SKM-1 treated with dmso at 0.1 percent for 144 hours (cell line): ENCODE data around the gene PCDHA3.
A peak's percentile ranks its signal among the peaks of the same experiment; 100 is the strongest.
"Not testable (repeated sequence)": the region's sequence is repeated elsewhere in the genome, so short reads cannot be mapped to it uniquely, and the experiment has no call there.

Experiments
- DNase-seq: peaks from one replicate; lab custom pipeline; 2025; ENCODE audit not compliant: unreplicated experiment; lab: John Stamatoyannopoulos, UW

PCDHA3 gene

DNA sequence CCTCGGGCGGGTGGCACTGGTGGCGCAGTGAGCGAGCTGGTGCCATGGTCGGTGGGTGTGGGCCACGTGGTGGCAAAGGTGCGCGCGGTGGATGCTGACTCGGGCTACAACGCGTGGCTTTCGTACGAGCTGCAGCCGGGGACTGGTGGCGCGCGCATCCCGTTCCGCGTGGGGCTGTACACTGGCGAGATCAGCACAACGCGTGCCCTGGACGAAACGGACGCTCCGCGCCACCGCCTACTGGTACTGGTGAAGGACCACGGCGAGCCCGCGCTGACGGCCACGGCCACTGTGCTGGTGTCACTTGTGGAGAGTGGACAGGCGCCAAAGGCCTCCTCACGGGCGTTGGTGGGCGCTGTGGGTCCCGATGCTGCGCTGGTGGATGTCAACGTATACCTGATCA, 8.0 kb downstream of the PCDHA3 start:
- DNase-seq = no peak

DNA sequence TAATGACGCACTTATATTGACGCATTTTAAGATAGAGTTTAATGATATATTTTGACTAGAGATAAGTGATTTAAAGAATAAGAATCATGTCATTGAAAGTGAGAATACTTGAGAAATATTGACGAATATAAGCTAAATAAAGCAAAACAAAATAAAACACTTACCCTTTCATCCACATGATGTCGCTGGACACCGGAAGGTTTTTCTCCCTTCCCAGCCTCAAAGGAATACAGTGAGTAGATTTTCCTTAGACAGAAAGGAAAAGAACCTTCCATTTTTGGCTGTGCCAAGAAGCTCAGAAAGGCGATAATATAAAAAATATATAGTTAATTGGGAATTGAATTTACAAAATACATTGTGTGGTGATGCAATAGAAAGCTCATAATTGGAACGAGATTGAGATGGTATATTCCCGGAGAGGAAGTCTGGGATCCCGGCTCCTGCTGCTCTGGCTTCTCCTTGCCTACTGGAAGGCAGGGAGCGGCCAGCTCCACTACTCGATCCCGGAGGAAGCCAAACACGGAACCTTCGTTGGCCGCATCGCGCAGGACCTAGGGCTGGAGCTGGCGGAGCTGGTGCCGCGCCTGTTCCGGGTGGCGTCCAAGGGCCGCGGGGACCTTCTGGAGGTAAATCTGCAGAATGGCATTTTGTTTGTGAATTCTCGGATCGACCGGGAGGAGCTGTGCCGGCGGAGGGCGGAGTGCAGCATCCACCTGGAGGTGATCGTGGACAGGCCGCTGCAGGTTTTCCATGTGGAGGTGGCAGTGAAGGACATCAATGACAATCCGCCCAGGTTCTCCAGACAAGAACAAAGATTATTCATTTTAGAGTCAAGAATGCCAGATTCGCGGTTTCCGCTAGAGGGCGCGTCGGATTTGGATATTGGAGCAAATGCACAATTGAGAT, 20.8 kb downstream of the PCDHA3 start, which contains the start of gene PCDHA5:
TSS of gene PCDHA5 (plus strand) at position 239 of the 906 bp plus-strand sequence.
- DNase-seq = no peak

DNA sequence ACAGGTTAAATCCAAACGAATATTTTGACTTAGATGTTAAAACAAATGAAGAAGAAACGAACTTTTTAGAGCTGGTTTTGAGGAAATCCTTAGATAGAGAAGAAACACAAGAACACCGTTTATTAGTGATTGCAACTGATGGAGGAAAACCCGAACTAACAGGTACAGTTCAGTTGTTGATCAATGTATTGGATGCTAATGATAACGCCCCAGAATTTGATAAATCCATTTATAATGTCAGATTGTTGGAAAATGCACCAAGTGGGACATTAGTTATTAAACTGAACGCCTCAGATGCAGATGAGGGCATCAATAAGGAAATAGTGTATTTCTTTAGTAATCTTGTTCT, 21.4 kb downstream of the PCDHA3 start:
- no peak for DNase-seq

DNA sequence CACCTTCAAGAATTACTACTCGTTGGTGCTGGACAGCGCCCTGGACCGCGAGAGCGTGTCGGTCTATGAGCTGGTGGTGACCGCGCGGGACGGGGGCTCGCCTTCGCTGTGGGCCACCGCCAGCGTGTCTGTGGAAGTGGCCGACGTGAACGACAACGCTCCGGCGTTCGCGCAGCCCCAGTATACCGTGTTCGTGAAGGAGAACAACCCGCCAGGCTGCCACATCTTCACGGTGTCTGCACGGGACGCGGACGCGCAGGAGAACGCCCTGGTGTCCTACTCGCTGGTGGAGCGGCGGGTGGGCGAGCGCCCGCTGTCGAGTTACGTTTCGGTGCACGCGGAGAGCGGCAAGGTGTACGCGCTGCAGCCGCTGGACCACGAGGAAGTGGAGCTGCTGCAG, 22.1 kb downstream of the PCDHA3 start:
- not testable (repeated sequence) for DNase-seq

DNA sequence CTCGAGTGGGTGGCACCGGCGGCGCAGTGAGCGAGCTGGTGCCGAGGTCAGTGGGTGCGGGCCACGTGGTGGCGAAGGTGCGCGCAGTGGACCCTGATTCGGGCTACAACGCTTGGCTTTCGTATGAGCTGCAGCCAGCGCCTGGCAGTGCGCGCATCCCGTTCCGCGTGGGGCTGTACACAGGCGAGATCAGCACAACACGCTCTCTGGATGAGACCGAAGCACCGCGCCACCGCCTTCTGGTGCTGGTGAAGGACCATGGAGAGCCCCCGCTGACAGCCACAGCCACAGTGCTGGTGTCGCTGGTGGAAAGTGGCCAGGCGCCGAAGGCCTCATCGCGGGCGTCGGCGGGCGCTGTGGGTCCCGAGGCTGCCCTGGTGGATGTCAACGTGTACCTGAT, 22.6 kb downstream of the PCDHA3 start:
- no peak for DNase-seq

DNA sequence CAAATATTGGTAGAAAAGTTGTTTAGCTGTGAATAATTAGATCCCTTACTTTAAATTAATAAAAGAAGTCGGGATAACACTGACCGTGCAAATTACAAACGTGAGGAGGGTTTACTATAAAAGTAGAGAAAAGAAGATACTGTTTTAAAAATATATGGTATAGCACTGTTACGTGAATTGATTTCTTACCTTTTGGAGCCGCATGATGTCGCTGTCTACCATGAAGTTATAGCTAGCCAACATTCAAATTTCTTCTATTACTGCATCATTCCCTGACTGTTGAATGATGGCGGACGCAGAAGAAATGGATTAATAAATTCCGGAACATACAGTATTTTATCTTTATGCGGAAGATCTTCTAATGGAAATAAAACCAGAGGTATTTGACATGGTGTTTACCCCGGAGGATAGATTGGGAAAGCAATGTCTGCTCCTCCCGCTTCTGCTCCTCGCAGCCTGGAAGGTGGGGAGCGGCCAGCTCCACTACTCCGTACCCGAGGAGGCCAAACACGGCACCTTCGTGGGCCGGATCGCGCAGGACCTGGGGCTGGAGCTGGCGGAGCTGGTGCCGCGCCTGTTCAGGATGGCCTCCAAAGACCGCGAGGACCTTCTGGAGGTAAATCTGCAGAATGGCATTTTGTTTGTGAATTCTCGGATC, 27.0 kb downstream of the PCDHA3 start, which contains the start of gene PCDHA6:
TSS of gene PCDHA6 (plus strand) at position 257 of the 658 bp plus-strand sequence. CDS start at position 389, 132 bp downstream.
- no peak for DNase-seq

DNA sequence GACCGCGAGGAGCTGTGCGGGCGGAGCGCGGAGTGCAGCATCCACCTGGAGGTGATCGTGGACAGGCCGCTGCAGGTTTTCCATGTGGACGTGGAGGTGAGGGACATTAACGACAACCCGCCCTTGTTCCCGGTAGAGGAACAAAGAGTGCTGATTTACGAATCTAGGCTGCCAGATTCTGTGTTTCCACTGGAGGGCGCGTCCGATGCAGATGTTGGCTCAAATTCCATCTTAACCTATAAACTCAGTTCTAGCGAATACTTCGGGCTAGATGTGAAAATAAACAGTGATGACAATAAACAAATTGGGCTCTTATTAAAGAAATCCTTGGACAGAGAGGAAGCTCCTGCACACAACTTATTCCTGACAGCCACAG, 27.5 kb downstream of the PCDHA3 start:
- no peak for DNase-seq

DNA sequence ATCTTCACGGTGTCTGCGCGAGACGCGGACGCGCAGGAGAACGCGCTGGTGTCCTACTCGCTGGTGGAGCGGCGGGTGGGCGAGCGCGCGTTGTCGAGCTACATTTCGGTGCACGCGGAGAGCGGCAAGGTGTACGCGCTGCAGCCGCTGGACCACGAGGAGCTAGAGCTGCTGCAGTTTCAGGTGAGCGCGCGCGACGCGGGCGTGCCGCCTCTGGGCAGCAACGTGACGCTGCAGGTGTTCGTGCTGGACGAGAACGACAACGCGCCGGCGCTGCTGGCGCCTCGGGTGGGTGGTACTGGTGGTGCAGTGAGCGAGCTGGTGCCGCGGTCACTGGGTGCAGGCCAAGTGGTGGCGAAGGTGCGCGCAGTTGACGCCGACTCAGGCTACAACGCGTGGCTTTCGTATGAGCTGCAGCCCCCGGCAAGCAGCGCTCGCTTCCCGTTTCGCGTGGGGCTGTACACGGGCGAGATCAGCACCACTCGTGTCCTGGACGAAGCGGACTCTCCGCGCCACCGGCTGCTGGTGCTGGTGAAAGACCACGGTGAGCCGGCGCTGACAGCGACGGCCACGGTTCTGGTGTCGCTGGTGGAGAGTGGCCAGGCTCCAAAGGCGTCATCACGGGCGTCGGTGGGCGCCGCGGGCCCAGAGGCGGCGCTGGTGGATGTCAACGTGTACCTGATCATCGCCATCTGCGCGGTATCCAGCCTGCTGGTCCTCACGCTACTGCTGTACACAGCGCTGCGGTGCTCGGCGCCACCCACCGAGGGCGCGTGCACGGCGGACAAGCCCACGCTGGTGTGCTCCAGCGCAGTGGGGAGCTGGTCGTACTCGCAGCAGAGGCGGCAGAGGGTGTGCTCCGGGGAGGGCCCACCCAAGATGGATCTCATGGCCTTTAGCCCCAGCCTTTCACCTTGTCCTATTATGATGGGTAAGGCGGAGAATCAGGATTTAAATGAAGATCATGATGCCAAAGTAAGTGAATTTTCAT, 28.9 kb downstream of the PCDHA3 start:
- DNase-seq = not testable (repeated sequence)

DNA sequence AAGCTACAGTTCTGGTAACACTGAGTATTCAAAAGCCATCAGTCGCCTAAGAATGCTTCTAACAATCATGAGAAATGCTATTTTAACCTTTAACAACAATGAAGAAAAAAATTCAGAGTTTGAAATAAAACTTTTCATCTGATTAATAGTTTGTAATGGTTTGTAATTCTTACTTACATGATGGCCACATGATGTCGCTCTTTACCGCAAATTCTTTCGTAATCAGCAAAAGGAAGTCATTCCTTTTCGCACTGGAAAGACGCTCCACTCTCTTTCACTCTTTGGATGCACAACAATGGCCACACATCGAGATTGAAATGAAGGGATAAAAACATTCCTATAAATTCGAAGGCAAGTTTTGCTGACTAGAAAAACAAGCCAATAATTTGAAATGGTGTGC, 33.1 kb downstream of the PCDHA3 start, which contains the start of gene PCDHA7:
TSS of gene PCDHA7 (plus strand) at position 277 of the 400 bp plus-strand sequence. CDS start at position 392, 115 bp downstream.
- no peak for DNase-seq

DNA sequence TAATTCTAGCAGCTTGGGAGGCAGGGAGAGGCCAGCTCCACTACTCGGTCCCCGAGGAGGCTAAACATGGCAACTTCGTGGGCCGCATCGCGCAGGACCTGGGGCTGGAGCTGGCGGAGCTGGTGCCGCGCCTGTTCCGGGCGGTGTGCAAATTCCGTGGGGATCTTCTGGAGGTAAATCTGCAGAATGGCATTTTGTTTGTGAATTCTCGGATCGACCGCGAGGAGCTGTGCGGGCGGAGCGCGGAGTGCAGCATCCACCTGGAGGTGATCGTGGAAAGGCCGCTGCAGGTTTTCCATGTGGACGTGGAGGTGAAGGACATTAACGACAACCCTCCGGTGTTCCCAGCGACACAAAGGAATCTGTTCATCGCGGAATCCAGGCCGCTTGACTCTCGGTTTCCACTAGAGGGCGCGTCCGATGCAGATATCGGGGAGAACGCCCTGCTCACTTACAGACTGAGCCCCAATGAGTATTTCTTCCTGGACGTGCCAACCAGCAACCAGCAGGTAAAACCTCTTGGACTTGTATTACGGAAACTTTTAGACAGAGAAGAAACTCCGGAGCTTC, 33.7 kb downstream of the PCDHA3 start:
- not testable (repeated sequence) for DNase-seq

DNA sequence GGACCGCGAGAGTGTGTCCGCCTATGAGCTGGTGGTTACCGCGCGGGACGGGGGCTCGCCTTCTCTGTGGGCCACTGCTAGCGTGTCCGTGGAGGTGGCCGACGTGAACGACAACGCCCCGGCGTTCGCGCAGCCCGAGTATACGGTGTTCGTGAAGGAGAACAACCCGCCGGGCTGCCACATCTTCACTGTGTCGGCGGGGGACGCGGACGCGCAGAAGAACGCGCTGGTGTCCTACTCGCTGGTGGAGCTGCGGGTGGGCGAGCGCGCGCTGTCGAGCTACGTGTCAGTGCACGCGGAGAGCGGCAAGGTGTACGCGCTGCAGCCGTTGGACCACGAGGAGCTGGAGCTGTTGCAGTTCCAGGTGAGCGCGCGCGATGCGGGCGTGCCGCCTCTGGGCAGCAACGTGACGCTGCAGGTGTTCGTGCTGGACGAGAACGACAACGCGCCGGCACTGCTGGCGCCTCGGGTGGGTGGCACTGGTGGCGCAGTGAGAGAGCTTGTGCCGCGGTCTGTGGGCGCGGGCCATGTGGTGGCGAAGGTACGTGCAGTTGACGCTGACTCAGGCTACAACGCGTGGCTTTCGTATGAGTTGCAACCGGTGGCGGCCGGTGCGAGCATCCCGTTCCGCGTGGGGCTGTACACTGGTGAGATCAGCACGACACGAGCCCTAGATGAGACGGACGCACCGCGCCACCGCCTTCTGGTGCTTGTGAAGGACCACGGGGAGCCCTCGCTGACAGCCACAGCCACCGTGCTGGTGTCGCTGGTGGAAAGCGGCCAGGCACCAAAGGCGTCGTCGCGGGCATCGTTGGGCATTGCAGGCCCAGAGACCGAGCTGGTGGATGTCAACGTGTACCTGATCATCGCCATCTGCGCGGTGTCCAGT, 35.0 kb downstream of the PCDHA3 start:
- no peak for DNase-seq

DNA sequence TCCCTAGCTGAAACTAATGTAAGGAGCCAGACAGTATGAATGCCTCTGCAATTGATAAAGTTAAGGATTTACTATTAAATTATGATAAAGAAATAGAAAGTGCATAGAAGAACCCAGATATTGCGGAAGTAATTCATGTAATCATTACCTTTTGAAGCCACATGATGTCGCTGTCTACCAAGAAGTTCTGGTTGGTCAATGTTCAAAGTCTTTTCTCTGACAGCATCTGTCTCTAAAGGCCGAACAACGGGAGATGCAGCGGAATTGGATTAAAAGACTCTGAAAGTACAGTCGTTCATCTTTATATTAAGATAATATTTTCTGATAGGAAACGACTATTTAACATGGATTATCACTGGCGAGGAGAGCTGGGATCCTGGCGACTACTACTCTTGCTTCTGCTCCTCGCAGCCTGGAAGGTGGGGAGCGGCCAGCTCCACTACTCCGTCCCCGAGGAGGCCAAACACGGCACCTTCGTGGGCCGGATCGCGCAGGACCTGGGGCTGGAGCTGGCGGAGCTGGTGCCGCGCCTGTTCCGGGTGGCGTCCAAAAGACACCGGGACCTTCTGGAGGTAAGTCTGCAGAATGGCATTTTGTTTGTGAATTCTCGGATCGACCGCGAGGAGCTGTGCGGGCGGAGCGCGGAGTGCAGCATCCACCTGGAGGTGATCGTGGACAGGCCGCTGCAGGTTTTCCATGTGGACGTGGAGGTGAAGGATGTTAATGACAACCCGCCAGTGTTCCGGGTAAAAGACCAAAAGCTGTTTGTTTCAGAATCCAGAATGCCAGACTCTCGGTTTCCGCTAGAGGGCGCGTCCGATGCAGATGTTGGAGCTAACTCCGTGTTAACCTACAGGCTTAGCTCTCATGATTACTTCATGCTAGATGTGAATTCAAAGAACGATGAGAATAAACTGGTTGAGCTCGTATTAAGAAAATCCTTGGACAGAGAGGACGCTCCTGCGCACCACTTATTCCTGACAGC, 40.4 kb downstream of the PCDHA3 start, which contains the start of gene PCDHA8:
TSS of gene PCDHA8 (plus strand) at position 210 of the 985 bp plus-strand sequence. CDS start at position 345, 135 bp downstream.
- peak; percentile 12 for DNase-seq

DNA sequence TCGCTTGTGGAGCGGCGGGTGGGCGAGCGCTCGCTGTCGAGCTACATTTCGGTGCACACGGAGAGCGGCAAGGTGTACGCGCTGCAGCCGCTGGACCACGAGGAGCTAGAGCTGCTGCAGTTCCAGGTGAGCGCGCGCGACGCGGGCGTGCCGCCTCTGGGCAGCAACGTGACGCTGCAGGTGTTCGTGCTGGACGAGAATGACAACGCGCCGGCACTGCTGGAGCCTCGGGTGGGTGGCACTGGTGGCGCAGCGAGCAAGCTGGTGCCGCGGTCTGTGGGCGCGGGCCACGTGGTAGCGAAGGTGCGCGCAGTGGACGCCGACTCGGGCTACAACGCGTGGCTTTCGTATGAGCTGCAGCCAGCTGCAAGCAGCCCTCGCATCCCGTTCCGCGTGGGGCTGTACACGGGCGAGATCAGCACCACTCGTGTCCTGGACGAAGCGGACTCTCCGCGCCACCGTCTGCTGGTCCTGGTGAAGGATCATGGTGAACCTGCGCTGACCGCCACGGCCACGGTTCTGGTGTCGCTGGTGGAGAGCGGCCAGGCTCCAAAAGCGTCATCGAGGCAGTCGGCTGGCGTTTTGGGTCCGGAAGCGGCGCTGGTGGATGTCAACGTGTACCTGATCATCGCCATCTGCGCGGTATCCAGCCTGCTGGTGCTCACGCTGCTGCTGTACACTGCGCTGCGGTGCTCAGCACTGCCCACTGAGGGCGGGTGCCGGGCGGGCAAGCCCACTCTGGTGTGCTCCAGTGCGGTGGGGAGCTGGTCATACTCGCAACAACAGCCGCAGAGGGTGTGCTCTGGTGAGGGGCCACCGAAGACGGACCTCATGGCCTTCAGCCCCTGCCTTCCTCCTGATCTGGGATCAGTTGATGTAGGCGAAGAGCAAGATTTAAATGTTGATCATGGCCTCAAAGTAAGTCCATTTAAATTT, 42.2 kb downstream of the PCDHA3 start:
- no peak for DNase-seq

DNA sequence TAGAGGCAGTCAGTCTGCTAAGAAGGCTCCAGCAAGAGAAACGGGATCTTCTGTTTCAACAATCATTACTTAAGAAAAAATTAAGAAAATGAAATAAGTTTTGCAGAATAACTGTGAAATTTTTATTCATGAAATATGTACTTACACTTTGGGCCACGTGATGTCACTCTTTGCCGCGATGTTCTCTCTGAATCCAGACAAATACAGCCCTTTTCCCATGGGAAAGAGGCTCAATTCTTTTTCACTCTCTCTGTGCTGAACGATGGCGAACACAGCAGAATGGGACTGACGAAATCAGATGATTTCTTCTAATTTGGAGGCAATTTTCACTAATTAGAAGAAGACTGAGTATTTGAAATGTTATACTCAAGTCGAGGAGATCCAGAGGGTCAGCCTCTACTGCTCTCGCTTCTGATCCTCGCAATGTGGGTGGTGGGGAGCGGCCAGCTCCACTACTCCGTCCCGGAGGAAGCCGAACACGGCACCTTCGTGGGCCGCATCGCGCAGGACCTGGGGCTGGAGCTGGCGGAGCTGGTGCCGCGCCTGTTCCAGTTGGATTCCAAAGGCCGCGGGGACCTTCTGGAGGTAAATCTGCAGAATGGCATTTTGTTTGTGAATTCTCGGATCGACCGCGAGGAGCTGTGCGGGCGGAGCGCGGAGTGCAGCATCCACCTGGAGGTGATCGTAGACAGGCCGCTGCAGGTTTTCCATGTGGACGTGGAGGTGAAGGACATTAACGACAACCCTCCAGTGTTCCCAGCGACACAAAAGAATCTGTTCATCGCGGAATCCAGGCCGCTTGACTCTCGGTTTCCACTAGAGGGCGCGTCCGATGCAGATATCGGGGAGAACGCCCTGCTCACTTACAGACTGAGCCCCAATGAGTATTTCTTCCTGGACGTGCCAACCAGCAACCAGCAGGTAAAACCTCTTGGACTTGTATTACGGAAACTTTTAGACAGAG, 47.6 kb downstream of the PCDHA3 start, which contains the start of gene PCDHA9:
TSS of gene PCDHA9 (plus strand) at position 244 of the 964 bp plus-strand sequence. CDS start at position 358, 114 bp downstream.
- DNase-seq = not testable (repeated sequence)

DNA sequence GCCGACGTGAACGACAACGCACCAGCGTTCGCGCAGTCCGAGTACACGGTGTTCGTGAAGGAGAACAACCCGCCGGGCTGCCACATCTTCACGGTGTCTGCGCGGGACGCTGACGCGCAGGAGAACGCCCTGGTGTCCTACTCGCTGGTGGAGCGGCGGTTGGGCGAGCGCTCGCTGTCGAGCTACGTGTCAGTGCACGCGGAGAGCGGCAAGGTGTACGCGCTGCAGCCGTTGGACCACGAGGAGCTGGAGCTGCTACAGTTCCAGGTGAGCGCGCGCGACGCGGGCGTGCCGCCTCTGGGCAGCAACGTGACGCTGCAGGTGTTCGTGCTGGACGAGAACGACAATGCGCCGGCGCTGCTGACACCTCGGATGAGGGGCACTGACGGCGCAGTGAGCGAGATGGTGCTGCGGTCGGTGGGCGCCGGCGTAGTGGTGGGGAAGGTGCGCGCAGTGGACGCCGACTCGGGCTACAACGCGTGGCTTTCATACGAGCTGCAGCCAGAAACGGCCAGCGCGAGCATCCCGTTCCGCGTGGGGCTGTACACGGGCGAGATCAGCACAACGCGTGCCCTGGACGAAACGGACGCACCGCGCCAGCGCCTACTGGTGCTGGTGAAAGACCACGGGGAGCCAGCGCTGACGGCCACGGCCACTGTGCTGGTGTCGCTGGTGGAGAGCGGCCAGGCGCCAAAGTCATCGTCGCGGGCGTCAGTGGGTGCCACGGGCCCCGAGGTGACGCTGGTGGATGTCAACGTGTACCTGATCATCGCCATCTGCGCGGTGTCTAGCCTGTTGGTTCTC, 49.2 kb downstream of the PCDHA3 start:
- DNase-seq = not testable (repeated sequence)
